NOMO-1 treated with dmso at 0.1 percent for 144 hours (cell line): ENCODE data around the gene SERPIND1.

Experiments
- DNase-seq: peaks from one replicate; lab custom pipeline; 2025; ENCODE audit not compliant: unreplicated experiment; lab: John Stamatoyannopoulos, UW

Gene SERPIND1

GRCh38 chr22:20774882-20775281 is 969 bp downstream of the SERPIND1 start:
- no peak for DNase-seq

- no peak for DNase-seq
Measured at GRCh38 chr22:20775342-20775895, 1.5 kb downstream of the SERPIND1 start.

GRCh38 chr22:20776624-20777405 is 2.9 kb downstream of the SERPIND1 start:
- DNase-seq = no peak

GRCh38 chr22:20777420-20778177 is 3.7 kb downstream of the SERPIND1 start:
- no peak for DNase-seq

GRCh38 chr22:20779014-20779817 is 5.3 kb downstream of the SERPIND1 start:
- DNase-seq = no peak

GRCh38 chr22:20779818-20780158 is 5.9 kb downstream of the SERPIND1 start:
- DNase-seq = no peak

GRCh38 chr22:20781272-20781990 is 7.5 kb downstream of the SERPIND1 start:
- no peak for DNase-seq

- DNase-seq = no peak
Measured at GRCh38 chr22:20782083-20782482, 8.2 kb downstream of the SERPIND1 start.

GRCh38 chr22:20782596-20783299 is 8.8 kb downstream of the SERPIND1 start:
- no peak for DNase-seq

GRCh38 chr22:20783300-20783673 is 9.4 kb downstream of the SERPIND1 start:
- DNase-seq = no peak

GRCh38 chr22:20783844-20784723 is 10.2 kb downstream of the SERPIND1 start:
- DNase-seq = peak; percentile 1

GRCh38 chr22:20785415-20785814 is 11.5 kb downstream of the SERPIND1 start:
- no peak for DNase-seq

- no peak for DNase-seq
Measured at GRCh38 chr22:20786048-20786447, 12.1 kb downstream of the SERPIND1 start.

- no peak for DNase-seq
Measured at GRCh38 chr22:20786536-20786979, 12.6 kb downstream of the SERPIND1 start.

GRCh38 chr22:20787223-20787622 is 13.3 kb downstream of the SERPIND1 start:
- no peak for DNase-seq

- DNase-seq = no peak
Measured at GRCh38 chr22:20787746-20788626, 14.1 kb downstream of the SERPIND1 start.

- DNase-seq = no peak
Measured at GRCh38 chr22:20788627-20789344, 14.9 kb downstream of the SERPIND1 start.
